GM23248 (cell line): ENCODE measurements around the gene ARID1B.

Experiments
- EZH2 ChIP-seq: fragments of 200-600 bp; sonication (generic); IDR thresholded peaks from 2 replicates; pipeline ENCODE4 v1.6.1; 2018; ENCODE audit warnings: antibody characterized with exemption, mild to moderate bottlenecking; ENCODE audit not compliant: insufficient read depth, poor library complexity, severe bottlenecking
- EZH2phosphoT487 ChIP-seq: fragments of 200-600 bp; sonication (generic); IDR thresholded peaks from 2 replicates; pipeline ENCODE4 v1.6.1; 2018; ENCODE audit warnings: antibody characterized with exemption, moderate library complexity, mild to moderate bottlenecking, low read depth; ENCODE audit not compliant: insufficient read depth

DNA sequence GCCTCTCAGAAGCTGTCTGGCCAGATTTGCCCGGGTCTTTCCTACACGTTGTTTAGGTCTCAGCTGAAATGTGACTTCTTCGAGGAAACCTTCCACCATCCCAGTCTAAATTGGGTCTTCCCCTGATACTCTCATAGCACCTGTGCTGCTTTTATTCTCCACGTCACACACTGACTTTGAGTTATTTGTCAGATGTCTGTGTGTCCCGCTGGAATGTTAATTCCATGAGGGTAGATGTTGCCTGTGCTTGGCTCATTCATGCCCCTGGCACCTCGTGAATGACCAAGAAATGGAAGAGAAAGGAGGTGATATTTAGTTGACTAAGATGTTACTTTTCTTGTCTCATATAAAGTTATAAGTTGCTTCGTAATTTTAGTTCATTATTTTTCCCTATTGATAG lies 348.4 kb downstream of the ARID1B start:
- no peak for TF ChIP-seq EZH2
- TF ChIP-seq EZH2phosphoT487: no peak
